ENCODE data around the gene CRLF1. TPM values are rescaled to one million over a fixed set of nuclear protein-coding genes. Genes with fewer than 3 reads are reported as not detected.

Gene CRLF1
- polyA plus RNA-seq, 3 donors: 0.19 TPM; not detected in 2

GRCh38 chr19:18608805-18609716 lies 2.5 kb upstream of the CRLF1 start:
- Mint-ChIP-seq H3K27me3 (ENCODE audit: low read depth in 3 of 3) (peaks cover 80 to 94% (median 85%) of the 10 kb centered on the region in 3 donors), H3K36me3 (peaks cover 3 to 5% of the 10 kb centered on the region in 2 donors), H3K4me1 (peaks cover 12% of the 10 kb centered on the region), H3K27ac (no peak overlapping the region), H3K9me3 (peaks cover 0 to 35% (median 10%) of the 10 kb centered on the region in 7 donors), H3K4me3 (peak overlapping the region in 1 of 2 donors; percentile 76)
- WGBS (ENCODE audit: insufficient coverage): 38% methylated on average over 7 of the region's 9 CpGs
- Histone ChIP-seq H3K4me2 (replicated peaks; ENCODE audit: extremely low read depth, low read length, poor library complexity, severe bottlenecking) (no peak overlapping the region), H2AFZ (ENCODE audit: insufficient read depth, low read depth, low read length, poor library complexity, severe bottlenecking) (no peak overlapping the region), H4K20me1 (ENCODE audit: insufficient read depth, low read length) (no peaks in the 10 kb centered on the region), H3K9ac (ENCODE audit: insufficient read depth, low read length, poor library complexity, severe bottlenecking) (no peak overlapping the region), H3K79me2 (ENCODE audit: insufficient read depth, low read length) (no peaks in the 10 kb centered on the region), H3K27me3 (ENCODE audit: control insufficient read depth in 2 of 2, insufficient read depth in 2 of 2, low read length in 2 of 2) (peaks cover 83 to 86% of the 10 kb centered on the region in 2 donors), H3K9me3 (replicated peaks in 1 of 2; ENCODE audit: control insufficient read depth in 1 of 2, insufficient read depth in 1 of 2, low read length in 2 of 2) (peaks cover 0 to 45% of the 10 kb centered on the region in 2 donors), H3K36me3 (replicated peaks in 1 of 2; ENCODE audit: control insufficient read depth in 1 of 2, insufficient read depth in 2 of 2, low read length in 2 of 2) (no peaks in the 10 kb centered on the region), H3K27ac (ENCODE audit: low read depth in 1 of 2, low read length in 2 of 2) (no peak overlapping the region), H3K4me3 (replicated peaks in 1 of 3; ENCODE audit: low read depth in 2 of 3, low read length in 3 of 3) (no peak overlapping the region), H3K4me1 (ENCODE audit: control insufficient read depth in 1 of 2, insufficient read depth in 2 of 2, low read length in 2 of 2) (peaks cover 0 to 9% of the 10 kb centered on the region in 2 donors)
- intact Hi-C loops (cut with micrococcal nuclease): no loop called here
- DNase-seq: no peak
- TF ChIP-seq, protein P1, sequence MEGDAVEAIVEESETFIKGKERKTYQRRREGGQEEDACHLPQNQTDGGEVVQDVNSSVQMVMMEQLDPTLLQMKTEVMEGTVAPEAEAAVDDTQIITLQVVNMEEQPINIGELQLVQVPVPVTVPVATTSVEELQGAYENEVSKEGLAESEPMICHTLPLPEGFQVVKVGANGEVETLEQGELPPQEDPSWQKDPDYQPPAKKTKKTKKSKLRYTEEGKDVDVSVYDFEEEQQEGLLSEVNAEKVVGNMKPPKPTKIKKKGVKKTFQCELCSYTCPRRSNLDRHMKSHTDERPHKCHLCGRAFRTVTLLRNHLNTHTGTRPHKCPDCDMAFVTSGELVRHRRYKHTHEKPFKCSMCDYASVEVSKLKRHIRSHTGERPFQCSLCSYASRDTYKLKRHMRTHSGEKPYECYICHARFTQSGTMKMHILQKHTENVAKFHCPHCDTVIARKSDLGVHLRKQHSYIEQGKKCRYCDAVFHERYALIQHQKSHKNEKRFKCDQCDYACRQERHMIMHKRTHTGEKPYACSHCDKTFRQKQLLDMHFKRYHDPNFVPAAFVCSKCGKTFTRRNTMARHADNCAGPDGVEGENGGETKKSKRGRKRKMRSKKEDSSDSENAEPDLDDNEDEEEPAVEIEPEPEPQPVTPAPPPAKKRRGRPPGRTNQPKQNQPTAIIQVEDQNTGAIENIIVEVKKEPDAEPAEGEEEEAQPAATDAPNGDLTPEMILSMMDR (IDR thresholded peaks at IDR 0.05): no peak

- intact Hi-C loops (cut with micrococcal nuclease): no loop called here
- Mint-ChIP-seq H3K4me3 (peak overlapping the region in 1 of 2 donors; percentile 76), H3K36me3 (peaks cover 3 to 6% of the 10 kb centered on the region in 2 donors), H3K27ac (no peak overlapping the region), H3K4me1 (peaks cover 10% of the 10 kb centered on the region), H3K9me3 (peaks cover 0 to 32% (median 8%) of the 10 kb centered on the region in 7 donors), H3K27me3 (ENCODE audit: low read depth in 3 of 3) (peaks cover 74 to 94% (median 81%) of the 10 kb centered on the region in 3 donors)
- peaks cover 0 to 9% of the 10 kb centered on the region in 2 donors for H3K4me1 ChIP-seq (ENCODE audit: control insufficient read depth in 1 of 2, insufficient read depth in 2 of 2, low read length in 2 of 2)
- no peaks in the 10 kb centered on the region for H3K36me3 ChIP-seq (replicated peaks in 1 of 2; ENCODE audit: control insufficient read depth in 1 of 2, insufficient read depth in 2 of 2, low read length in 2 of 2)
- peaks cover 81 to 86% of the 10 kb centered on the region in 2 donors for H3K27me3 ChIP-seq (ENCODE audit: control insufficient read depth in 2 of 2, insufficient read depth in 2 of 2, low read length in 2 of 2)
- no peak overlapping the region for H2AFZ ChIP-seq (ENCODE audit: insufficient read depth, low read depth, low read length, poor library complexity, severe bottlenecking)
- no peak for DNase-seq
- H4K20me1 ChIP-seq (ENCODE audit: insufficient read depth, low read length): no peaks in the 10 kb centered on the region
- no peak overlapping the region for H3K4me2 ChIP-seq (replicated peaks; ENCODE audit: extremely low read depth, low read length, poor library complexity, severe bottlenecking)
- no peaks in the 10 kb centered on the region for H3K79me2 ChIP-seq (ENCODE audit: insufficient read depth, low read length)
- H3K9ac ChIP-seq (ENCODE audit: insufficient read depth, low read length, poor library complexity, severe bottlenecking): no peak overlapping the region
- H3K4me3 ChIP-seq (replicated peaks in 1 of 3; ENCODE audit: low read depth in 2 of 3, low read length in 3 of 3): no peak overlapping the region
- WGBS (ENCODE audit: insufficient coverage): 26% methylated on average over 4 of the region's 5 CpGs
- no peak overlapping the region for H3K27ac ChIP-seq (ENCODE audit: low read depth in 1 of 2, low read length in 2 of 2)
- TF ChIP-seq, protein P1 (IDR thresholded peaks at IDR 0.05): no peak
- H3K9me3 ChIP-seq (replicated peaks in 1 of 2; ENCODE audit: control insufficient read depth in 1 of 2, insufficient read depth in 1 of 2, low read length in 2 of 2): peaks cover 0 to 47% of the 10 kb centered on the region in 2 donors
These were observed 1.7 kb upstream of the CRLF1 start for GRCh38 chr19:18608102-18608804.

Measured in CD14-positive monocyte (primary cell).